ENCODE data around the gene MAP3K7. TPM values are rescaled to one million over a fixed set of nuclear protein-coding genes. Genes with fewer than 3 reads are reported as not detected.

MAP3K7 gene
- 32.8 TPM for total RNA-seq

GRCh38 chr6:90586836-90587638 lies at the start of gene MAP3K7:
TSS of gene MAP3K7 (minus strand) at chr6:90587072. CDS start at chr6:90586883, 189 bp downstream.

